ENCODE data around the gene CR1. TPM values are rescaled to one million over a fixed set of nuclear protein-coding genes. Genes with fewer than 3 reads are reported as not detected.
"Not testable (repeated sequence)": the region's sequence is repeated elsewhere in the genome, so short reads cannot be mapped to it uniquely, and the experiment has no call there.

Gene CR1
- total RNA-seq, 1 donor from 2014 or later: 0.09 TPM

DNA sequence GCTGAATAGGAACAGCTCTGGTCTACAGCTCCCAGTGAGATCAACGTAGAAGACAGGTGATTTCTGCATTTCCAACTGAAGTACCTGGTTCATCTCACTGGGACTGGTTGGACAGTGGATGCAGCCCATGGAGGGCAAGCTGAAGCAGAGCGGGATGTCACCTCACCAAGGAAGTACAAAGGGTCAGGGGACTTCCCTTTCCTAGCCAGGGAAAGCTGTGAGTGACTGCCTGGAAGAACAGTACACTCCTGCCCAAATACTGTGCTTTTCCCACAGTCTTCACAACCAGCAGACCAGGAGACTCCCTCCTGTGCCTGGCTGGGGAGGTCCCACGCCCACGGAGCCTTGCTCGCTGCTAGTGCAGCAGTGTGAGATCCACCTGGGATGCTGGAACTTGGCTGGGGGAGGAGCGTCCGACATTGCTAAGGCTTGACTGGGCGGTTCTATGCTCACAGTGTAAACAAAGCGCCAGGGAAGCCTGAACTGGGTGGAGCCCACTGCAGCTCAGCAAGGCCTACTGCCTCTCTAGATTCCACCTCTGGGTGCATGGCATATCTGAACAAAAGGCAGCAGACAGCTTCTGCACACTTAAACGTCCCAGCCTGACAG, 163.7 kb downstream of the CR1 start:
- no peak overlapping the region for H3K27ac Mint-ChIP-seq (ENCODE audit: unreplicated experiment)
- Histone ChIP-seq H3K27ac (ENCODE audit: low read depth, low read length) (no peak overlapping the region), H3K4me3 (ENCODE audit: insufficient read depth, low read depth, low read length) (no peak overlapping the region), H3K9me3 (ENCODE audit: insufficient read depth, low read depth, low read length) (no peaks in the 10 kb centered on the region), H2AFZ (ENCODE audit: low read depth, low read length) (no peak overlapping the region), H3K4me1 (ENCODE audit: insufficient read depth, low read length) (no peaks in the 10 kb centered on the region), H3K79me2 (ENCODE audit: insufficient read depth, low read length) (no peaks in the 10 kb centered on the region), H4K20me1 (ENCODE audit: insufficient read depth, low read length) (no peaks in the 10 kb centered on the region), H3K27me3 (ENCODE audit: insufficient read depth, low read length) (no peaks in the 10 kb centered on the region), H3K9ac (ENCODE audit: low read length) (no peak overlapping the region), H3K36me3 (ENCODE audit: insufficient read depth, low read length) (no peaks in the 10 kb centered on the region), H3K4me2 (ENCODE audit: low read length) (no peak overlapping the region)
- no peaks in the 10 kb centered on the region for H3K36me3 Mint-ChIP-seq (ENCODE audit: low read depth, unreplicated experiment)
- DNase-seq (ENCODE audit: low read depth): no peak
- no peak for FAIRE-seq
- no peaks in the 10 kb centered on the region for H3K4me1 Mint-ChIP-seq (ENCODE audit: low read depth, unreplicated experiment)
- H3K9me3 Mint-ChIP-seq (ENCODE audit: unreplicated experiment): peaks cover 11% of the 10 kb centered on the region
- H3K27me3 Mint-ChIP-seq (ENCODE audit: low read depth, unreplicated experiment): peaks cover 3% of the 10 kb centered on the region
- no peak overlapping the region for H3K4me3 Mint-ChIP-seq (ENCODE audit: unreplicated experiment)
- TF ChIP-seq, protein P1, sequence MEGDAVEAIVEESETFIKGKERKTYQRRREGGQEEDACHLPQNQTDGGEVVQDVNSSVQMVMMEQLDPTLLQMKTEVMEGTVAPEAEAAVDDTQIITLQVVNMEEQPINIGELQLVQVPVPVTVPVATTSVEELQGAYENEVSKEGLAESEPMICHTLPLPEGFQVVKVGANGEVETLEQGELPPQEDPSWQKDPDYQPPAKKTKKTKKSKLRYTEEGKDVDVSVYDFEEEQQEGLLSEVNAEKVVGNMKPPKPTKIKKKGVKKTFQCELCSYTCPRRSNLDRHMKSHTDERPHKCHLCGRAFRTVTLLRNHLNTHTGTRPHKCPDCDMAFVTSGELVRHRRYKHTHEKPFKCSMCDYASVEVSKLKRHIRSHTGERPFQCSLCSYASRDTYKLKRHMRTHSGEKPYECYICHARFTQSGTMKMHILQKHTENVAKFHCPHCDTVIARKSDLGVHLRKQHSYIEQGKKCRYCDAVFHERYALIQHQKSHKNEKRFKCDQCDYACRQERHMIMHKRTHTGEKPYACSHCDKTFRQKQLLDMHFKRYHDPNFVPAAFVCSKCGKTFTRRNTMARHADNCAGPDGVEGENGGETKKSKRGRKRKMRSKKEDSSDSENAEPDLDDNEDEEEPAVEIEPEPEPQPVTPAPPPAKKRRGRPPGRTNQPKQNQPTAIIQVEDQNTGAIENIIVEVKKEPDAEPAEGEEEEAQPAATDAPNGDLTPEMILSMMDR (IDR thresholded peaks at IDR 0.05; ENCODE audit: insufficient read depth, low read depth, low read length): no peak
- no peak for TF ChIP-seq EZH2 (IDR thresholded peaks at IDR 0.05; ENCODE audit: insufficient read depth, low read length)

DNA sequence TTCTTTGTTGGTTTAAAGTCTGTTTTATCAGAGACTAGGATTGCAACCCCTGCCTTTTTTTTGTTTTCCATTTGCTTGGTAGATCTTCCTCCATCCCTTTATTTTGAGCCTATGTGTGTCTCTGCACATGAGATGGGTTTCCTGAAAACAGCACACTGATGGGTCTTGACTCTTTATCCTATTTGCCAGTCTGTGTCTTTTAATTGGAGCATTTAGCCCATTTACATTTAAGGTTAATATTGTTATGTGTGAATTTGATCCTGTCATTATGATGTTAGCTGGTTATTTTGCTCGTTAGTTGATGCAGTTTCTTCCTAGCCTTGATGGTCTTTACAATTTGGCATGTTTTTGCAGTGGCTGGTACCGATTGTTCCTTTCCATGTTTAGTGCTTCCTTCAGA, 165.5 kb downstream of the CR1 start:
- H3K27me3 ChIP-seq (ENCODE audit: insufficient read depth, low read length); H3K36me3 Mint-ChIP-seq (ENCODE audit: low read depth, unreplicated experiment); H3K9ac ChIP-seq (ENCODE audit: low read length); H3K9me3 ChIP-seq (ENCODE audit: insufficient read depth, low read depth, low read length); H3K79me2 ChIP-seq (ENCODE audit: insufficient read depth, low read length); H3K27ac Mint-ChIP-seq (ENCODE audit: unreplicated experiment); H2AFZ ChIP-seq (ENCODE audit: low read depth, low read length); H3K4me1 ChIP-seq (ENCODE audit: insufficient read depth, low read length); H3K4me2 ChIP-seq (ENCODE audit: low read length); H3K4me3 ChIP-seq (ENCODE audit: insufficient read depth, low read depth, low read length); FAIRE-seq; H3K4me1 Mint-ChIP-seq (ENCODE audit: low read depth, unreplicated experiment); H3K27me3 Mint-ChIP-seq (ENCODE audit: low read depth, unreplicated experiment); H4K20me1 ChIP-seq (ENCODE audit: insufficient read depth, low read length); DNase-seq (ENCODE audit: low read depth); H3K4me3 Mint-ChIP-seq (ENCODE audit: unreplicated experiment); H3K27ac ChIP-seq (ENCODE audit: low read depth, low read length); H3K36me3 ChIP-seq (ENCODE audit: insufficient read depth, low read length): not testable (repeated sequence)
- H3K9me3 Mint-ChIP-seq (ENCODE audit: unreplicated experiment): peaks cover 17% of the 10 kb centered on the region

- FAIRE-seq: no peak
- no peaks in the 10 kb centered on the region for H3K36me3 Mint-ChIP-seq (ENCODE audit: low read depth, unreplicated experiment)
- no peaks in the 10 kb centered on the region for H4K20me1 ChIP-seq (ENCODE audit: insufficient read depth, low read length)
- no peaks in the 10 kb centered on the region for H3K9me3 ChIP-seq (ENCODE audit: insufficient read depth, low read depth, low read length)
- H3K4me1 ChIP-seq (ENCODE audit: insufficient read depth, low read length): no peaks in the 10 kb centered on the region
- TF ChIP-seq EZH2 (IDR thresholded peaks at IDR 0.05; ENCODE audit: insufficient read depth, low read length): no peak
- TF ChIP-seq, protein P1 (IDR thresholded peaks at IDR 0.05; ENCODE audit: insufficient read depth, low read depth, low read length): no peak
- H3K4me3 ChIP-seq (ENCODE audit: insufficient read depth, low read depth, low read length): no peak overlapping the region
- no peak overlapping the region for H3K9ac ChIP-seq (ENCODE audit: low read length)
- H3K4me1 Mint-ChIP-seq (ENCODE audit: low read depth, unreplicated experiment): peaks cover 4% of the 10 kb centered on the region
- H3K27ac ChIP-seq (ENCODE audit: low read depth, low read length): no peak overlapping the region
- H3K36me3 ChIP-seq (ENCODE audit: insufficient read depth, low read length): no peaks in the 10 kb centered on the region
- peaks cover 18% of the 10 kb centered on the region for H3K9me3 Mint-ChIP-seq (ENCODE audit: unreplicated experiment)
- no peak overlapping the region for H2AFZ ChIP-seq (ENCODE audit: low read depth, low read length)
- no peak overlapping the region for H3K27ac Mint-ChIP-seq (ENCODE audit: unreplicated experiment)
- no peaks in the 10 kb centered on the region for H3K79me2 ChIP-seq (ENCODE audit: insufficient read depth, low read length)
- H3K27me3 Mint-ChIP-seq (ENCODE audit: low read depth, unreplicated experiment): peaks cover 2% of the 10 kb centered on the region
- no peak overlapping the region for H3K4me2 ChIP-seq (ENCODE audit: low read length)
- DNase-seq (ENCODE audit: low read depth): no peak
- H3K4me3 Mint-ChIP-seq (ENCODE audit: unreplicated experiment): no peak overlapping the region
- peaks cover 36% of the 10 kb centered on the region for H3K27me3 ChIP-seq (ENCODE audit: insufficient read depth, low read length)
Observed at GRCh38 chr1:207666342-207666741, 170.4 kb downstream of the CR1 start.
